ENCODE measurements around the gene KCNAB1. TPM values are rescaled to one million over a fixed set of nuclear protein-coding genes. Genes with fewer than 3 reads are reported as not detected.

Gene KCNAB1
- total RNA-seq, 2 experiments from 2014 or later: not detected

DNA sequence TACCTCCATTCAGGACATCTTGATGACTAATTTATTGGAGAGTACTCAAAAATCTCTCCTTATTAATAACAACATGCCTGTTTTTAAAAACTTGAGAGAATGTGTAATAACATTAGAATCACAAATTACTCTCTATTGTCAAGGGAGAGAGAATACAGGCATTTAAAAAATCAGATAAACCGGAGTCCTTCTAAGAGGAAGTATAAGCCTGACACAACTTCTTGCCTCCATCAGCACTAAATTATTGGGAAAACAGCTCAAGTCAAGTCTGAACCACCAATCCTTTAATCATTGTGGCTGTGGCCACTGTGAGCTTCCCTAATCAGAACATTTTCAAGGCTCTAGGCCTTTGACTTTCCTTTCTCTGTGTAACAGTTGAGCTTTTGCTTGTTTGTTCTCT, 396.6 kb downstream of the KCNAB1 start:
- no peak overlapping the region for H3K4me3 ChIP-seq (ENCODE audit: low read depth, low read length, poor library complexity, severe bottlenecking)
- no peaks in the 10 kb centered on the region for H3K9me2 ChIP-seq (ENCODE audit: insufficient read depth, low read length)
- no peaks in the 10 kb centered on the region for H3K79me2 ChIP-seq (ENCODE audit: insufficient read depth, low read depth, low read length)
- DNase-seq (ENCODE audit: low spot score): no peak
- H4K20me1 ChIP-seq (ENCODE audit: insufficient read depth, low read length): no peaks in the 10 kb centered on the region
- TF ChIP-seq, protein P1, sequence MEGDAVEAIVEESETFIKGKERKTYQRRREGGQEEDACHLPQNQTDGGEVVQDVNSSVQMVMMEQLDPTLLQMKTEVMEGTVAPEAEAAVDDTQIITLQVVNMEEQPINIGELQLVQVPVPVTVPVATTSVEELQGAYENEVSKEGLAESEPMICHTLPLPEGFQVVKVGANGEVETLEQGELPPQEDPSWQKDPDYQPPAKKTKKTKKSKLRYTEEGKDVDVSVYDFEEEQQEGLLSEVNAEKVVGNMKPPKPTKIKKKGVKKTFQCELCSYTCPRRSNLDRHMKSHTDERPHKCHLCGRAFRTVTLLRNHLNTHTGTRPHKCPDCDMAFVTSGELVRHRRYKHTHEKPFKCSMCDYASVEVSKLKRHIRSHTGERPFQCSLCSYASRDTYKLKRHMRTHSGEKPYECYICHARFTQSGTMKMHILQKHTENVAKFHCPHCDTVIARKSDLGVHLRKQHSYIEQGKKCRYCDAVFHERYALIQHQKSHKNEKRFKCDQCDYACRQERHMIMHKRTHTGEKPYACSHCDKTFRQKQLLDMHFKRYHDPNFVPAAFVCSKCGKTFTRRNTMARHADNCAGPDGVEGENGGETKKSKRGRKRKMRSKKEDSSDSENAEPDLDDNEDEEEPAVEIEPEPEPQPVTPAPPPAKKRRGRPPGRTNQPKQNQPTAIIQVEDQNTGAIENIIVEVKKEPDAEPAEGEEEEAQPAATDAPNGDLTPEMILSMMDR (conservative IDR thresholded peaks at IDR 0.05; ENCODE audit: low read length): no peak
- no peak for TF ChIP-seq EZH2phosphoT487 (IDR thresholded peaks at IDR 0.05; ENCODE audit: borderline replicate concordance, low read depth, low read length)
- CTCF ChIA-PET (ENCODE audit: unreplicated experiment): interaction anchor here (0.5 kb wide), 1 partner anchor 8 kb away, joined by 3 read pairs; no protein-coding TSS in a partner anchor
- H3K9me3 ChIP-seq (ENCODE audit: low read length): no peaks in the 10 kb centered on the region
- intact Hi-C loops (cut with micrococcal nuclease; ENCODE audit: unreplicated experiment): no loop called here
- POLR2A ChIA-PET: interaction anchor here (1.0 kb wide), 1 partner anchor 136 kb away, joined by 3 read pairs; no protein-coding TSS in a partner anchor
- H3K4me2 ChIP-seq (ENCODE audit: low read length): no peak overlapping the region
- no peak overlapping the region for H2AFZ ChIP-seq (ENCODE audit: low read length)
- no peak overlapping the region for H3K27ac ChIP-seq (ENCODE audit: low read depth, low read length, poor library complexity, severe bottlenecking)
- H3K4me1 ChIP-seq (ENCODE audit: insufficient read depth, low read length, poor library complexity, severe bottlenecking): peaks cover 4% of the 10 kb centered on the region
- no TSS peak for BruUV-seq (replicated peaks)
- no peaks in the 10 kb centered on the region for H3K36me3 ChIP-seq (ENCODE audit: insufficient read depth, low read length)

DNA sequence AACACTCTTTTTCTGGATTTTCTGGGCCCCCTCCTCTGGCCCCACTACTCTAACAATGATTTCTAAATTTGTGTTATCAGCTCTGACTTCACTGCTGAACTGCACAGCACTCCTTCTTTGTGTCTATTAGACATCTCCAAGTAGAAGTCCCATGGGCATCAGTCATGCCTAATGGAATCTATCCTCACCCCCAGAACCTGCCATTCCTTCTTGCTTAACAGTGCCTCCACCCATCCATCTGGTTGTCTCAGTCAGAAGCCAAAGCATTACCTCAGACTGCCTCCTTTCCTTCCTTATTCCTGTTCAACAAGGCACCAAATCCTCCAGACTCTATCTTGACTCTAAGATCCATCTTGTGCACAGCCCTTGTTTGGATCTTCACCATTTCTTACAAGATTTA, 398.3 kb downstream of the KCNAB1 start:
- Histone ChIP-seq H3K36me3 (ENCODE audit: insufficient read depth, low read length) (no peaks in the 10 kb centered on the region), H3K4me2 (ENCODE audit: low read length) (no peak overlapping the region), H3K9me3 (ENCODE audit: low read length) (no peaks in the 10 kb centered on the region), H3K9me2 (ENCODE audit: insufficient read depth, low read length) (no peaks in the 10 kb centered on the region), H3K4me1 (ENCODE audit: insufficient read depth, low read length, poor library complexity, severe bottlenecking) (no peaks in the 10 kb centered on the region), H4K20me1 (ENCODE audit: insufficient read depth, low read length) (no peaks in the 10 kb centered on the region), H3K27ac (ENCODE audit: low read depth, low read length, poor library complexity, severe bottlenecking) (no peak overlapping the region), H3K79me2 (ENCODE audit: insufficient read depth, low read depth, low read length) (no peaks in the 10 kb centered on the region), H3K4me3 (ENCODE audit: low read depth, low read length, poor library complexity, severe bottlenecking) (no peak overlapping the region), H2AFZ (ENCODE audit: low read length) (no peak overlapping the region)
- CTCF ChIA-PET (ENCODE audit: unreplicated experiment): no interaction called here
- POLR2A ChIA-PET: no interaction called here
- no TSS peak for BruUV-seq (replicated peaks)
- DNase-seq (ENCODE audit: low spot score): no peak
- TF ChIP-seq, protein P1 (conservative IDR thresholded peaks at IDR 0.05; ENCODE audit: low read length): no peak
- no peak for TF ChIP-seq EZH2phosphoT487 (IDR thresholded peaks at IDR 0.05; ENCODE audit: borderline replicate concordance, low read depth, low read length)
- intact Hi-C loops (cut with micrococcal nuclease; ENCODE audit: unreplicated experiment): no loop called here

DNA sequence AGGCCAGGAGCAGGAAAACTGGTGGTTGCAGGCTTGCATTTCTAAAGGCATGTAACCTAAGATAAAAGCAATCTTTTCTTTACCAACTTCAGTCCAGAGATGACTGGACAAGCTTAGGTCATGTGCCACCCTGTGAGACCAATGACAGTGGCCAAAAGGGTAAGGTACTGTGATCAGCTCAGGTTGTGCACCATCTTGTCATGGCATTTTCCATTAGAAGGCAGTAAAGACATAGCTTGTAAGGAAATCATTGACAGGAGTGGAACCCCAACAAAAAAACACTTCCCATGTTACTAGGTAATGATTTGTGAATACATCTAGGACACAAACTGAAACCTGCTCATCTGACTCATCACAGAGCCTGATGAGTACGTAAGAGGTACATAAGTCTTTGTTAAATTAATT, 399.4 kb downstream of the KCNAB1 start:
- Histone ChIP-seq H3K27ac (ENCODE audit: low read depth, low read length, poor library complexity, severe bottlenecking) (no peak overlapping the region), H3K4me1 (ENCODE audit: insufficient read depth, low read length, poor library complexity, severe bottlenecking) (no peaks in the 10 kb centered on the region), H3K9me3 (ENCODE audit: low read length) (no peaks in the 10 kb centered on the region), H3K79me2 (ENCODE audit: insufficient read depth, low read depth, low read length) (no peaks in the 10 kb centered on the region), H3K36me3 (ENCODE audit: insufficient read depth, low read length) (no peaks in the 10 kb centered on the region), H3K4me2 (ENCODE audit: low read length) (no peak overlapping the region), H4K20me1 (ENCODE audit: insufficient read depth, low read length) (no peaks in the 10 kb centered on the region), H3K4me3 (ENCODE audit: low read depth, low read length, poor library complexity, severe bottlenecking) (no peak overlapping the region), H3K9me2 (ENCODE audit: insufficient read depth, low read length) (no peaks in the 10 kb centered on the region), H2AFZ (ENCODE audit: low read length) (no peak overlapping the region)
- ChIA-PET POLR2A (no interaction called here), CTCF (ENCODE audit: unreplicated experiment) (no interaction called here)
- DNase-seq (ENCODE audit: low spot score): no peak
- intact Hi-C loops (cut with micrococcal nuclease; ENCODE audit: unreplicated experiment): no loop called here
- no peak for TF ChIP-seq EZH2phosphoT487 (IDR thresholded peaks at IDR 0.05; ENCODE audit: borderline replicate concordance, low read depth, low read length)
- TF ChIP-seq, protein P1 (conservative IDR thresholded peaks at IDR 0.05; ENCODE audit: low read length): no peak
- no TSS peak for BruUV-seq (replicated peaks)

Data from OCI-LY7 (cell line).